Smooth muscle cell (in vitro differentiated cells): ENCODE results near the gene DEF6. TPM values are rescaled to one million over a fixed set of nuclear protein-coding genes. Genes with fewer than 3 reads are reported as not detected.
A peak's percentile ranks its signal among the peaks of the same experiment; 100 is the strongest.

Experiments
- DNase-seq: peaks from one replicate; lab custom pipeline; 2025; ENCODE audit not compliant: unreplicated experiment; lab: John Stamatoyannopoulos, UW
- H2AFZ ChIP-seq: fragments of 200-600 bp; sonication (generic); 2 replicates; pipeline ENCODE4 v1.6.0; 2016; ENCODE audit warnings: antibody characterized with exemption, low read depth, mild to moderate bottlenecking
- H3F3A ChIP-seq: fragments of 200-600 bp; sonication (generic); 2 replicates; pipeline ENCODE4 v1.6.0; 2017; ENCODE audit warnings: antibody characterized with exemption, low read depth
- H3K27ac ChIP-seq: fragments of 200-600 bp; sonication (generic); 2 replicates; pipeline ENCODE4 v1.5.1; 2016; ENCODE audit warnings: low read depth, mild to moderate bottlenecking
- H3K27me3 ChIP-seq: fragments of 200-600 bp; sonication (generic); 2 replicates; pipeline ENCODE4 v1.6.1; 2016; ENCODE audit warnings: low read depth, mild to moderate bottlenecking
- H3K36me3 ChIP-seq: fragments of 200-600 bp; sonication (generic); 2 replicates; pipeline ENCODE4 v1.5.1; 2016; ENCODE audit warnings: low read depth
- H3K4me1 ChIP-seq: fragments of 200-600 bp; sonication (generic); 2 replicates; pipeline ENCODE4 v1.5.1; 2016; ENCODE audit warnings: low read depth
- H3K4me2 ChIP-seq: fragments of 200-600 bp; sonication (generic); 2 replicates; pipeline ENCODE4 v1.6.0; 2016; ENCODE audit warnings: mild to moderate bottlenecking
- H3K4me3 ChIP-seq: fragments of 200-600 bp; sonication (generic); 2 replicates; pipeline ENCODE4 v1.5.1; 2016; ENCODE audit warnings: mild to moderate bottlenecking
- H3K79me2 ChIP-seq: fragments of 200-600 bp; sonication (generic); 2 replicates; pipeline ENCODE4 v1.6.0; 2016; ENCODE audit warnings: low read depth, mild to moderate bottlenecking
- H3K9ac ChIP-seq: fragments of 200-600 bp; sonication (generic); 2 replicates; pipeline ENCODE4 v1.6.0; 2016; ENCODE audit warnings: low read depth
- H3K9me3 ChIP-seq: fragments of 200-600 bp; sonication (generic); replicated peaks from 2 replicates; pipeline ENCODE4 v1.5.1; 2016; ENCODE audit warnings: low read depth
- H4K20me1 ChIP-seq: fragments of 200-600 bp; sonication (generic); 2 replicates; pipeline ENCODE4 v1.6.0; 2016; ENCODE audit warnings: low read depth
- CTCF ChIP-seq: fragments of 200-600 bp; sonication (generic); IDR thresholded peaks from 2 replicates; pipeline ENCODE4 v1.5.1; 2017; ENCODE audit warnings: borderline replicate concordance, mild to moderate bottlenecking, antibody characterized with exemption; ENCODE audit not compliant: insufficient read depth, poor library complexity, severe bottlenecking
- WGBS: methylation state at CpG from one replicate; pipeline ENCODE4 v1.1.7; 2016; ENCODE audit warnings: low lambda C conversion rate; 5-methylcytosine and 5-hydroxymethylcytosine counted together
- polyA plus RNA-seq: library from polyadenylated mRNA; unstranded; fragments of >200 nt; fragmentation: Nextera tagmentation; extraction: Ambion mirVana; gene quantifications from 2 replicates; pipeline ENCODE4 v1.2.1, GENCODE V29; 2016
- total RNA-seq: library from RNA; depleted of rRNA; stranded (reverse); fragments of >200 nt; gene quantifications from 2 replicates; pipeline ENCODE4 v1.2.3, GENCODE V29; 2014

The DEF6 gene
- total and polyA plus RNA-seq, 2 experiments from 2014 or later = 2.8 to 3.6 TPM

- Histone ChIP-seq H3K27ac (no peak overlapping the region), H3K27me3 (no peaks in the 10 kb centered on the region), H3K9me3 (no peaks in the 10 kb centered on the region), H3K4me1 (peaks cover 6% of the 10 kb centered on the region), H2AFZ (no peak overlapping the region), H3K9ac (no peak overlapping the region), H3K36me3 (no peaks in the 10 kb centered on the region), H3K4me2 (no peak overlapping the region), H3K79me2 (no peaks in the 10 kb centered on the region), H3F3A (no peaks in the 10 kb centered on the region), H4K20me1 (no peaks in the 10 kb centered on the region), H3K4me3 (no peak overlapping the region)
- no peak for TF ChIP-seq CTCF
- no peak for DNase-seq
- 86% methylated on average over 3 of the region's 3 CpGs for WGBS
Observed at GRCh38 chr6:35295521-35296315, 1.9 kb upstream of the DEF6 start.

GRCh38 chr6:35296931-35297600 is 552 bp upstream of the DEF6 start:
- H3K4me1 ChIP-seq = peaks cover 6% of the 10 kb centered on the region
- no peaks in the 10 kb centered on the region for H3K79me2 ChIP-seq
- H3K27ac ChIP-seq = no peak overlapping the region
- no peak overlapping the region for H2AFZ ChIP-seq
- no peak for TF ChIP-seq CTCF
- DNase-seq = no peak
- WGBS = 76% methylated on average over 6 of the region's 6 CpGs
- peak overlapping the region; percentile 39 for H3K4me3 ChIP-seq
- H3K4me2 ChIP-seq = peak overlapping the region; percentile 81
- no peaks in the 10 kb centered on the region for H3K36me3 ChIP-seq
- H3F3A ChIP-seq = no peaks in the 10 kb centered on the region
- H3K27me3 ChIP-seq = no peaks in the 10 kb centered on the region
- no peak overlapping the region for H3K9ac ChIP-seq
- no peaks in the 10 kb centered on the region for H3K9me3 ChIP-seq
- no peaks in the 10 kb centered on the region for H4K20me1 ChIP-seq

GRCh38 chr6:35298625-35299140 is 1.1 kb downstream of the DEF6 start:
- Histone ChIP-seq H3K9ac (no peak overlapping the region), H3K9me3 (no peaks in the 10 kb centered on the region), H3K79me2 (no peaks in the 10 kb centered on the region), H4K20me1 (no peaks in the 10 kb centered on the region), H3K27ac (no peak overlapping the region), H3K4me2 (no peak overlapping the region), H3K36me3 (no peaks in the 10 kb centered on the region), H3K4me3 (no peak overlapping the region), H3K27me3 (no peaks in the 10 kb centered on the region), H3K4me1 (peaks cover 6% of the 10 kb centered on the region), H2AFZ (no peak overlapping the region), H3F3A (no peaks in the 10 kb centered on the region)
- 94% methylated on average over 6 of the region's 6 CpGs for WGBS
- DNase-seq = no peak
- no peak for TF ChIP-seq CTCF
